ENCODE measurements around the gene CEP170B. TPM values are rescaled to one million over a fixed set of nuclear protein-coding genes. Genes with fewer than 3 reads are reported as not detected.
"Not testable (repeated sequence)": the region's sequence is repeated elsewhere in the genome, so short reads cannot be mapped to it uniquely, and the experiment has no call there.

The CEP170B gene
- total RNA-seq, 1 donor from 2014 or later: 18.3 TPM

DNA sequence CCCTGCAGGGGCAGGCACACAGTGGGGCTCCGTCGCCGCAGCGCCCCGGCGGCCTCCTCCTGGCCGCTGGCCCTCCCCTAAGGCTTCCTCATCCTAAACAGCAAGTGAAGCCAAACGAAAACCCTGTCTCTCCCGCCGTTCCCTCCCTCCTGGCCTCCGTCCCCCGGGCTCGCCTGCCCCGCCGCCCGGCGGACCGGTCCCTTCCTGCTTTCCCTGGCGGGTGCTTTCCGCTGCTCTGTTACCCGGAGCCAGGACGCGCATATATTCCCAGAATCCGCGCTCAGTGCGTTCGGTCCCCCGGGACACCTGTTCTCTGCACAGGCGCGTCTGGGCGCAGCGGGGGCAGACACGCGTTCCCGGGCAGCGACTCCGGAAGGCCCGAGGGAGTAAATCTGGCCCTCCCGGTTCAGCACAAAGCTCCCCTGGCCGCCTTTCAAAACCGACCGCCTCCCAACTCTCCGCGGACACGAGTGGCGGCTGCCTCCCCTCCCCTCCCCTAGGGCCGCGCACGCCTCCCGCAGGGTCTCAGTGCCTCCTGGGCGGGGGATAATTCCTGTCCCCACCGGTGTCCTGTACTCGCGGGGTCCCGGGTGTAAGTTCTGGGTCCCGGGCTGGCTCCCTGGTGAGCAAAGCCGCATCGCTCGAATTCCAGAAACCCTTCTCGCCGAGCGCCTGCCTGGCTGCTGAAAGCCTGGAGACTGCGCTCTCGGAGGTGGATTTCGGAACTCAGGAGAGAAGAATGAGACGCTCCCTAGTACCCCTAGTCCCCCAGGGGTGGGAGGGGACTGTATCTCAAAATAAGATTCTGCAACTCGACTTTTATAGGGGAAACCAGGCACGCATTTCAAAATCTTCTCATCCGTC is 21.4 kb upstream of the CEP170B start:
- DNase-seq (ENCODE audit: low spot score in 2 of 2): peak in 1 of 2 donors; percentile 35
- no peak for FAIRE-seq

DNA sequence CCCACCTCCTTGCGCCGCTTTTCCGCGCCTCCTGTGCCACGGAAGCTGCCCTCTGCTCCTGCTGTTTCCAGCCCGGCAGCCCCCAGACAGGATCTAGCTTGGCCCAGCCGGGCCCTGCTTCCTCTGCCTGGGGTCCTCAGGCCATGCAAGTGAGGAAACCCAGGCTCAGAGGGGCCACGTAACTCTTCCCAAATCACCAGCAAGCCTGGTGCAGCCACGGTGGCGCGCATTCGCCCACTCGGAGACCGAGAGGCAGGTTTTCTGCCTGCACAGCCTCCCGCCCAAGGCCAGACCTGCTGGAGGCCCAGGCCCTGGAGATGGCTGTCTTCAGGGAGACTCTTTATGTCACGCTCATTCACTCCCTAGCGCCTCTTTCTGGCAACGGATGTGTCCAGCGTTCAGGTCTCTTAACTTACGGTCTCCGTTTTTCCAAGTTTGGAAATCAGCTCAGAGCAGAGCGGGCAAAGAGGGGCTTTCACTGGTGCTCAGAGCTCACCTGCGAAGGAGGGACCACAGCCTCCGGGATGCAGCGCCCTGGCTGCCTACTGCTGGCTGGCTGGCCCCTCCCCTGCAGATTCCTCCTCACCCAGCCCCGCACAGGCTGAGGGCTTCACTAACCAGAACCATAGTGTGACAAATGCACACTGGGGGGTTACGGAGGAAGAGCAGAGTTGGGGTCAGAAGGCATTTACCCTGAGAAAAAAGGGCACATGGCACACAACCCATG is 20.6 kb upstream of the CEP170B start:
- FAIRE-seq (no peak), DNase-seq (ENCODE audit: low spot score in 2 of 2) (no peak)

DNA sequence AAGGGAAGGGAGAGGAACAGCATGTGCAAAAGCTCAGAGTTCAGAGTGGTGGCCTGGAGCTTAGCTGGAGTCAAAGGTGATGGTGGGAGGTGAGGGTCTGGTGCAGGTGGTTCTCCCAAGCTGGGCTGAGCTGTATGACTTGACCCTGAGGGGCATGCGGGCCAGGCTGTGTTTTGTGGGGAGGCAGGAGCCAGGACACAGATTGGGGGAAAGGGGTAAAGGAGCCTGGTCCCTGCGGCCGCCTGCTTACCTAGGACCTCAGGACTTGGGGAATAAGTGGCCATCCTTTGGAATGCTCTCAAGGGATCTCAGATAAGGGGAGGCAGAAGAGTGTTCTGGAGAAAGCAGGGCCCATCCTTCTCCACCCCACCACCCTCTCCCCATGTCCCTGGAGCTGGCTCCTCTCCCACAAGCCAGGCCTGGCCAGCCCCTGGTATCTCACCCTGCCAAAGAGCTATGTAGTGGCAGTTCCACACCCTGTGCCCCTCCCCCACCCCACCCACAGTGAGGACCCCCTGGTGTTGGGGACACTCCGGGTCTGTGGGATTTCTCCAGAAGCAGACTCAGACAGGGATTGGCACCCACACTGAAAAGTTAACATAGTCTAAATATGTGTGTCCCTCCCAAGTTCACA is 19.9 kb upstream of the CEP170B start:
- no peak for DNase-seq (ENCODE audit: low spot score in 2 of 2)
- no peak for FAIRE-seq

- no peak for DNase-seq (ENCODE audit: low spot score in 2 of 2)
- no peak for FAIRE-seq
Measured at GRCh38 chr14:104845834-104846441, 19.1 kb upstream of the CEP170B start.

DNA sequence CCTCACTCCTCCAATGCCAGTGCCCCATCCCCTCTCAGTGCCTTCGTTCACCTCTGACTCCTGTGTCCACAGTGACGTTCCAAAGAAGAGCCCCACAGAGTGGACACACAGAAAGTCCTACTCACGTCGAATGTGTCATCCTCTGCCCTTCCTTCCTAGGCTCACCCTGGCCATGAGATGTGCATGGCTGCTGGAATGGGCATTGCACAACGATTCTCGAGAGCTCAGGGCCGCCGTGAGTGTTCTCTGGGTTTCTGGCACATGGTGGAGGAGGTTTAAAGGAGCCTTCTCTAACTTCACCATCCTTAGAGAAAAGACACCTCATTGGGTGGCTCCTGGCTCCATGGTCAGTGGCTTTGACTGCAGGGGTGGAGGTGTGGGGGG is 12.8 kb upstream of the CEP170B start:
- DNase-seq (ENCODE audit: low spot score in 2 of 2): no peak
- no peak for FAIRE-seq

DNA sequence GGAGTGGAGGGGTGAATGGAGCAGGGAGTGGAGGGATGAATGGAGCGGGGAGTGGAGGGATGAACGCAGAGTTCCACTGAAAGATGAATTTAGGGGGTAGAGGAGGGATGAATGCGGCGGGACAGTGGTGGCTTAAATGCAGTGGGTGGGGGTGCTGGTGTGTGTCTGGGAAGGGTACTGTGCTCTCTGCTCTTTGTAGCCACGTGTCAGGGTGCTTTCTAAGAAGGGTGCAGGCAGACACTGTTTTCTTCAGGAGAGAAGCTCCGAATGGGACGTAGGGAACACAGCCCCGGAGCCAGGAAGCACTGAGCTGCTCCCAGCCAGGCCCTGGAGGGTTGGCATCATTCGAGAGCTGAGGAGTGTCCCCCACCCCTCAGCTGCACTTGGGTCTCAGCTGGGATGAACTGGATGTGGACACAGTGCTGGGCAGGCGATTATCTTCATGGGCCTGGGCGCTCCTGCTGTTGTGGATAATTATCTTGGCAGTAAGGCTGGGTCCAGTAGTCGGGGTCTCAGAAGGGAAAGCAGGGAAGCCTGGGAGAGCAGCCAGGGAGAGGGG is 9.5 kb upstream of the CEP170B start:
- FAIRE-seq (no peak), DNase-seq (ENCODE audit: low spot score in 2 of 2) (no peak)

GRCh38 chr14:104856157-104856868 is 8.8 kb upstream of the CEP170B start:
- no peak for FAIRE-seq

DNA sequence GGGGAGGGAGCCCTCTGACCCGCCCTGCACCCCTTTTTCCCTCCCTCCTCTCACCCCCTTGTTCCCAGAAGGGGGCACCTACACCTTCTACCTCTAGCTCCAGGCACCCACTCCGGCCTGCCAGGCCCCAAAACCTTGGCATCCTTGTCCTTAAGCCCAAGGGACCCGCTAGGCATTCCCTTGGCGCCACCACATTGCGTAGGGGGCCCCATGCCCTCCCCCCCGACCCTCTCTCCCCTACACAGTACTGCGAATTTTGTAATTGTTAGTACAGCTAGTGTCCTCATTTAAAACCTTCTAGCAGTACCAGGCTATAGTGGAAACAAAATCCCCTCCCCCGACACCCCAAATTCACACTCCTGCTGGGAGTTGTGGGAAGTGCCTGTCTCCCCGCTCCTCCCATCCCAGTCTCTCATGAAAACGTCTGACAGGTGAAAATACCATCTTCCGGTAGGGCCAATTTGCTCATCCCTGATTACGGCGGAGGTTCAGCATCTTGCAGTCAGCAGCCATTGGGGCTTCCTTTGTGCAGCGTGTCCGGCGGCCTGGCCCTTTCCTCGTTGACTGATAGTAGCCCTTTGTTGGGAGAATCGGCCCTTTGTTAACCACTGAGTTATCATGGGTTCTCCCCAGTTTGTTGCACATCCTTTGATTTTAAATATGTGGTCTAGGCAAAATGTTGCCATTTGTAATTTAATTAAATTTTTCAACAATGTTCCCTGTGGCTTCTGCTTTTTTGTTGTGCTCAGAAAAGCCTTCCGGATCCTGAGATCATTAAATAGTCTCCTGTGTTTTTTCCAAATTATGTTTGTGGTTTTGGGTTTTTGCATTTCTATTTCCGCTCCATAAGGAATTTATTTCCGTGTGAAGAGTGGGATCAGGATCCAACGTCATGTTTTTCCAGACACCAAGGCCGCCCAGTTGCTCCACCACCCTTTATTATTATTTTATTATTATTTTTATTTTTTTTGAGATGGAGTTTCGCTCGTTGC is 7.9 kb upstream of the CEP170B start:
- no peak for FAIRE-seq
- DNase-seq (ENCODE audit: low spot score in 2 of 2): peak in 1 of 2 donors; percentile 70

More at GRCh38 chr14:104856157-104856868, 8.8 kb upstream of the CEP170B start:
- no peak for DNase-seq (ENCODE audit: low spot score in 2 of 2)

DNA sequence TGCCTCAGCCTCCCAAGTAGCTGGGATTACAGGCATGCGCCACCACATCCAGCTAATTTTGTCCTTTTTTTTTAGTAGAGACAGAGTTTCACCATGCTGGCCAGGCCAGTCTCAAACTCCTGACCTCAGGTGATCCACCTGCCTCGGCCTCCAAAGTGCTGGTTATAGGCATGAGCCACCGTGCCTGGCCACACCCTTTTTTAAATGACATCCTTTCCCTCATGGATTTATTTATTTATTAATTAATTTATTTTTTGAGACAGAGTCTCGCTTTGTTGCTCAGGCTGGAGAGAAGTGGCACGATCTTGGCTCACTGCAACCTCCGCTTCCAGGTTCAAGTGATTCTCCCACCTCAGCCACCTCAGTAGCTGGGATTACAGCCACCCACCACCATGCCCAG is 7.1 kb upstream of the CEP170B start:
- DNase-seq (ENCODE audit: low spot score in 2 of 2); FAIRE-seq: not testable (repeated sequence)

- FAIRE-seq: no peak
- DNase-seq (ENCODE audit: low spot score in 2 of 2): no peak
Measured at GRCh38 chr14:104858811-104859426, 6.1 kb upstream of the CEP170B start.

DNA sequence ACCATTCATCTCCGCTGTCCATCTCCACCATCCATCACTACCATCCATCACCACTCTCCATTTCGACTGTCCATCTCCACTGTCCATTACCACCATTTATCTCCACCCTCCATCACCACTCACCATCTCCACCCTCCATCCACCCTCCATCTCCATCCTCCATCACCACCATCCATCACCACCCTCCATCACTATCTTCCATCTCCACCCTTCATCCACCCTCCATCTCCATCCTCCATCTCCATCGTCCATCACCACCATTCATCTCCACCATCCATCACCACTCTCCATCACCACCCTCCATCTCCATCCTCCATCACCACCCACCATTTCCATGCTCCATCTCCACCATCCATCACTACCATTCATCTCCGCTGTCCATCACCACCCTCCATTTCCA is 5.2 kb upstream of the CEP170B start:
- FAIRE-seq: no peak

DNA sequence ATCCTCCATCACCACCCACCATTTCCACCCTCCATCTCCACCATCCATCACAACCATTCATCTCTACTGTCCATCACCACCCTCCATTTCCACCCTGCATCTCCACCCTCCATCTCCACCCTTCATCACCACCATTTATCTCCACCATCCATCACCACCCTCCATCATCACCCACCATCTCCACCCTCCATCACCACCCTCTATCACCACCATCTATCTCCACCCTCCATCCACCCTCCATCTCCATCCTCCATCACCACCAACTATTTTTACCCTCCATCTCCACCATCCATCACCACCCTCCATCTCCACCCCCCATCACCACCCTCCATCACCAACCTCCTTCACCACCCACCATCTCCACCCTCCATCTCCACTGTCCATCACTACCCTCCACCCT is 4.7 kb upstream of the CEP170B start:
- DNase-seq (ENCODE audit: low spot score in 2 of 2) (no peak), FAIRE-seq (no peak)

More for the DNA sequence above, 5.2 kb upstream of the CEP170B start:
- no peak for DNase-seq (ENCODE audit: low spot score in 2 of 2)

DNA sequence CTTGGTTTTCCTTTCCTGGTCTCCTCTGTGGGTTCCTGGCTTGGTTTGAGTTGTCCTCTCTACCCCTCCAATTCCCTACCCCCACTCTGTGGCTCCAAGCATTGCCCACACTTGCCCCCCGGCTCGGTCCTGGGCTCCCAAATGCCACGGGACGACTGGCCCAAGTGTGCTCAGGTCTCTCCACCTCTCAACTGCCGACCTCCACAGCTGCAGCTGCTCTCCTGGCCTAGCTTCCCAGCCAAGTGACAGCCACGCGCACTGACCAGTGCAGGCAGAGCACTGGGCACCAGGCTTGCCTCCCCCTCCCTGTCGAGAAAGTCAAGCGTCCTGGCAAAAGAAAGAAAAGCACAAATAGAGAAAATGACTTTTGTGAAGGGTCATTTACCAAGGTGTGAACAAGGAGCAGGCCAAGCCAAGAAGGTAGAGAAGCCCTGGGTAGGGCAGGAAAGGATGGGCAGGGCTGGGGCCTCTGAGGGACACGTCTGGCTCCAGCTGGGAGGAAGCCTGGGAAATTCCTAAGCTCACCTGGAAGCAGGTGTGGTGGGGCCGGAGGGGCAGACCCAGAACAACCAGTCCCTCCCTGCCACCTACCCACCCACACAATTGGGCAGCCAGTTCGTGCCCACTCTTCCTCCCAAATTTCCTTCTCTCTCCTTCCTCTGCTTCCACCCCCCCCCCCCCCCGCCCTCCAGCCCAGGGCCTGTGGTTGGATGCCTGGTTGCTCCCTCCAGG is 1.8 kb upstream of the CEP170B start:
- DNase-seq (ENCODE audit: low spot score in 2 of 2) (no peak), FAIRE-seq (no peak)

- FAIRE-seq (no peak), DNase-seq (ENCODE audit: low spot score in 2 of 2) (no peak)
Measured at GRCh38 chr14:104863923-104864266, 1.2 kb upstream of the CEP170B start.

- no peak for FAIRE-seq
- DNase-seq (ENCODE audit: low spot score in 2 of 2): no peak
Measured at GRCh38 chr14:104864267-104865080, 594 bp upstream of the CEP170B start.

DNA sequence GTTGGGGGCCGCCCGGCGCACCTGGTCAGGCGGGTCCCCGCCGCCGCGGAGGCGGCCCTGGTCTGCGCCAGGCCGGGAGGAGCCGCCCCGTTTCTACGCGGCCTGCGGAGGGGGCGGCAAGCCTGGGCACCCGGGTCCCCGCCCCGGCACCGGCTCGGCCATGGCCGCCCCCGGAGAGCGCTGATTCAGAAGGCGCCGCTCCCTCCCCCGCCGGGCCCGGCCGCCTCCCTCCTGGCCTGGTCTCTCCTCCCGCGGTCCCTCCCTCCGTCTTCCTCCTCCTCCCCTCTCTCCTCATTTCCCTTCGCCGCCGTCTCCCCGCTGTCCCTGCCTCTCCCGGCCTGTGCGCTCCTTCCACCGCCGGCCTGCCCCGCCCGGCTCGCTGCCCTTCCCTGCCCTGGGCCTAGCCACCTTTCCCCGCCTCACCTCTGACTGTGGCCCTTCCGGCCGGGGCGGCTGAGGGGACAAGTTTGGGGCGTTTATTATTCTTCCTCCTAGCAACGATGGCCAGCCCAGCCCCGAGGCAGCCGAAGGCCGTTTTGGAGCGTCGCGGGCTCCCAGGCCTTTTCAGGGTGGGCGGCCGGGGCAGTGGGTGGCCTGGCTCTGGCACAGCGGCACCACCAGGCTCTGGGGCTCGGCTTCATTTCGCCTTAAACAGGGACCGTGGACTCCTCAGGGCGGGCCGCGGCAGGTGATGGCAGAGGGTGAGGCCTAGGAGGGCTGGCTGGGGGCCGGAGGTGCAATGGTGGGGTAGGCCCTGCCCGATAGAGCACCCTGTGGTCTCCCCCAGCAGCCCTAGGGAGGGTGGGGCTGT is 768 bp downstream of the CEP170B start:
- DNase-seq (ENCODE audit: low spot score in 2 of 2) (peak; percentile 69 to 82), FAIRE-seq (no peak)
